Measurements from ENCODE around the gene LRRC1.

LRRC1 gene

GRCh38 chr6:53825532-53826321 lies 30.9 kb downstream of the LRRC1 start:
- TF ChIP-seq YY1 (IDR thresholded peaks at IDR 0.05; ENCODE audit: insufficient read depth, insufficient read length) (no peak), ZNF274 (IDR thresholded peaks at IDR 0.05; ENCODE audit: low read depth, low read length) (no peak), SUZ12 (IDR thresholded peaks at IDR 0.05; ENCODE audit: extremely low read depth, insufficient read depth, insufficient read length) (no peak)
- H3K36me3 ChIP-seq (ENCODE audit: insufficient read depth, insufficient read length, low read length): no peaks in the 10 kb centered on the region
- H3K9ac ChIP-seq (ENCODE audit: insufficient read length, low read depth): no peak overlapping the region
- H3K4me3 ChIP-seq (ENCODE audit: insufficient read length, low read depth): no peak overlapping the region
- DNase-seq (ENCODE audit: low read depth, low spot score): no peak
- H3K27me3 ChIP-seq (ENCODE audit: insufficient read depth, insufficient read length): no peaks in the 10 kb centered on the region
- no peaks in the 10 kb centered on the region for H3K9me3 ChIP-seq (ENCODE audit: insufficient read depth, low read length)
- no peaks in the 10 kb centered on the region for H3K4me1 ChIP-seq (ENCODE audit: insufficient read depth, insufficient read length)

- H3K4me1 ChIP-seq (ENCODE audit: insufficient read depth, insufficient read length): no peaks in the 10 kb centered on the region
- TF ChIP-seq YY1 (IDR thresholded peaks at IDR 0.05; ENCODE audit: insufficient read depth, insufficient read length): no peak
- no peak for TF ChIP-seq ZNF274 (IDR thresholded peaks at IDR 0.05; ENCODE audit: low read depth, low read length)
- TF ChIP-seq SUZ12 (IDR thresholded peaks at IDR 0.05; ENCODE audit: extremely low read depth, insufficient read depth, insufficient read length): no peak
- H3K9ac ChIP-seq (ENCODE audit: insufficient read length, low read depth): no peak overlapping the region
- H3K4me3 ChIP-seq (ENCODE audit: insufficient read length, low read depth): no peak overlapping the region
- no peaks in the 10 kb centered on the region for H3K27me3 ChIP-seq (ENCODE audit: insufficient read depth, insufficient read length)
- H3K36me3 ChIP-seq (ENCODE audit: insufficient read depth, insufficient read length, low read length): no peaks in the 10 kb centered on the region
- DNase-seq (ENCODE audit: low read depth, low spot score): no peak
- no peaks in the 10 kb centered on the region for H3K9me3 ChIP-seq (ENCODE audit: insufficient read depth, low read length)
Observed at GRCh38 chr6:53827531-53827930, 32.7 kb downstream of the LRRC1 start.

- no peaks in the 10 kb centered on the region for H3K36me3 ChIP-seq (ENCODE audit: insufficient read depth, insufficient read length, low read length)
- TF ChIP-seq SUZ12 (IDR thresholded peaks at IDR 0.05; ENCODE audit: extremely low read depth, insufficient read depth, insufficient read length) (no peak), ZNF274 (IDR thresholded peaks at IDR 0.05; ENCODE audit: low read depth, low read length) (no peak), YY1 (IDR thresholded peaks at IDR 0.05; ENCODE audit: insufficient read depth, insufficient read length) (no peak)
- H3K4me3 ChIP-seq (ENCODE audit: insufficient read length, low read depth): no peak overlapping the region
- H3K9ac ChIP-seq (ENCODE audit: insufficient read length, low read depth): no peak overlapping the region
- no peak for DNase-seq (ENCODE audit: low read depth, low spot score)
- no peaks in the 10 kb centered on the region for H3K4me1 ChIP-seq (ENCODE audit: insufficient read depth, insufficient read length)
- H3K9me3 ChIP-seq (ENCODE audit: insufficient read depth, low read length): no peaks in the 10 kb centered on the region
- no peaks in the 10 kb centered on the region for H3K27me3 ChIP-seq (ENCODE audit: insufficient read depth, insufficient read length)
Observed at GRCh38 chr6:53828215-53828614, 33.4 kb downstream of the LRRC1 start.

DNA sequence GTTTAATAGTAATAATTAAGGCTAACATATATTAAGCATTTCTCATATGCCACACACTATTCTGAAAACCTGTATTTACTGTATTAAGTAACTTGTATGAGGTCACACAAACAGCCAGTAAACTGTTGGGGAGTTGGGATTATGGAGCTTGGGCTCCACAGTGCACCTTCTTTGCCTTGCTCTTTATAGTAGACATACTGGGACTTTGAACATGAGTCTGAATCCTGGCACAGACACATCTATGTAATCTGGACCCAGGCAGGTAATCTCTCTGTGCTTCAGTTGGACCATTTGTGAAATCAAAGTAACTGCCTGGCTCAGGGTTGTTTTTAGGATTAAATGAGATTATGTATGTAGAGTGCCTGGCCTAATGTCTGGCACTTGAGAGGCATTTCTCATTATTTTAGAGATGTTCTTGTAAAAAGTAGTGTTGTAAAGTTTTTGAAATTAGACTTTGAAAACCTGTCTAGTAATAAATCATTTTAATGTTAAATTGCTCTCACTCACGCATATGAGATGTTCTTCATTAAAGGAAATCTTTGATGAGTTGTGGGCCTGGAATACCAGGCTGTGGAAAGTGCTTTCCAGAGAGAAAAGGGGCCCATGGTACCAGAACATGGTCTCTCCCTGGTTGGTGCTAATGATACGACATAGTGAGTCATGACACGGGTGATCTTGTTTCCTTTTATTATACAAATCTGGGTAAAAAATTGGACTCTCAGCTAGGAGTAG lies 34.3 kb downstream of the LRRC1 start:
- TF ChIP-seq YY1 (IDR thresholded peaks at IDR 0.05; ENCODE audit: insufficient read depth, insufficient read length) (no peak), SUZ12 (IDR thresholded peaks at IDR 0.05; ENCODE audit: extremely low read depth, insufficient read depth, insufficient read length) (no peak), ZNF274 (IDR thresholded peaks at IDR 0.05; ENCODE audit: low read depth, low read length) (no peak)
- no peaks in the 10 kb centered on the region for H3K4me1 ChIP-seq (ENCODE audit: insufficient read depth, insufficient read length)
- no peaks in the 10 kb centered on the region for H3K36me3 ChIP-seq (ENCODE audit: insufficient read depth, insufficient read length, low read length)
- no peak overlapping the region for H3K4me3 ChIP-seq (ENCODE audit: insufficient read length, low read depth)
- H3K27me3 ChIP-seq (ENCODE audit: insufficient read depth, insufficient read length): no peaks in the 10 kb centered on the region
- no peak for DNase-seq (ENCODE audit: low read depth, low spot score)
- no peaks in the 10 kb centered on the region for H3K9me3 ChIP-seq (ENCODE audit: insufficient read depth, low read length)
- no peak overlapping the region for H3K9ac ChIP-seq (ENCODE audit: insufficient read length, low read depth)

DNA sequence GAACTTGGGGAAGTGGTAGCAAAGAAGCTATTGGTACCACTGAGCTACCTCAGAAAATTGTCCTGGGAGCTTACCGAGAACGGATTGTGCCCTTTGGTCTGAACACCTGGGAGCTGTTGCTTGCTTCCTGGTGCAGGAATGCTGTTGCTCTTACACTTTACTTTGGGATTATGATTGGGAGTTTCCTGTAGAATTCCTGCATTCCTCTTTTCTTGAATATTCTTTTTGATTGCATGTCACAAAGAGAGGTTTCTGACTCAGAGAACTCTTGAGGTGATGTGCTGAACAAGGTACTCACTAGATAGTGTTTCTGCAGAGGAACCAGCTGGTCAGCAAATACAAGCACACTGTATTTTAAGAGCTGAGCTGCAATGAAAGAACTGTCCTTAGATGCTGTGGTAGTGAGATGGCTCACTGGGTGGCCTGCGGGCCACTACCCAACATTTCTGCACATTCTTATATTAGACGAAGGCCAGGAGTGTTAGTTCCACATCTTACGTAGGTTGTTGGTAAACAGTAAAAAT lies 35.0 kb downstream of the LRRC1 start:
- H3K4me3 ChIP-seq (ENCODE audit: insufficient read length, low read depth): no peak overlapping the region
- H3K9me3 ChIP-seq (ENCODE audit: insufficient read depth, low read length): no peaks in the 10 kb centered on the region
- H3K36me3 ChIP-seq (ENCODE audit: insufficient read depth, insufficient read length, low read length): no peaks in the 10 kb centered on the region
- H3K4me1 ChIP-seq (ENCODE audit: insufficient read depth, insufficient read length): no peaks in the 10 kb centered on the region
- no peaks in the 10 kb centered on the region for H3K27me3 ChIP-seq (ENCODE audit: insufficient read depth, insufficient read length)
- no peak for TF ChIP-seq YY1 (IDR thresholded peaks at IDR 0.05; ENCODE audit: insufficient read depth, insufficient read length)
- no peak for DNase-seq (ENCODE audit: low read depth, low spot score)
- no peak overlapping the region for H3K9ac ChIP-seq (ENCODE audit: insufficient read length, low read depth)

DNA sequence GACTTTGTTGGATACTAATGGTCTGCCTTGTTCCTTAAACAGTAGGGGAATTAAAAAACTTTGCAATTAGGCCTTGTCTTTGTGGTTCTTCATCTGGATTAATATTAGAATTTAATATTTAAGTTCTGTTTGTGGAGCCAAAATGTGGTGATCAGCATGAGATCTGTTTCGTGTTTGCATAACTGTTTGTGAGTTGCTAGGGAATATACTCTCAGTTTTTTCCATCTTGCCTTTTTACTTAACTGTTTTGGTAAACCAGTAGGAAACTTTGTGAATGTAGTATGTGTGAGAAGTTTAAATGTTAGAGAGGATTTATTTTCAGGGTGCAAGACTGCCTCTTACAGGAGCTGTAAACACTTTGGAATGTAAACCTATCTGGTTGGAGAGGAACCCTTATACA lies 35.6 kb downstream of the LRRC1 start:
- no peak overlapping the region for H3K9ac ChIP-seq (ENCODE audit: insufficient read length, low read depth)
- no peaks in the 10 kb centered on the region for H3K4me1 ChIP-seq (ENCODE audit: insufficient read depth, insufficient read length)
- H3K36me3 ChIP-seq (ENCODE audit: insufficient read depth, insufficient read length, low read length): no peaks in the 10 kb centered on the region
- no peak overlapping the region for H3K4me3 ChIP-seq (ENCODE audit: insufficient read length, low read depth)
- TF ChIP-seq ZNF274 (IDR thresholded peaks at IDR 0.05; ENCODE audit: low read depth, low read length): no peak
- no peak for TF ChIP-seq SUZ12 (IDR thresholded peaks at IDR 0.05; ENCODE audit: extremely low read depth, insufficient read depth, insufficient read length)
- TF ChIP-seq YY1 (IDR thresholded peaks at IDR 0.05; ENCODE audit: insufficient read depth, insufficient read length): no peak
- no peaks in the 10 kb centered on the region for H3K9me3 ChIP-seq (ENCODE audit: insufficient read depth, low read length)
- no peaks in the 10 kb centered on the region for H3K27me3 ChIP-seq (ENCODE audit: insufficient read depth, insufficient read length)
- no peak for DNase-seq (ENCODE audit: low read depth, low spot score)

Data from NT2/D1 (cell line).